ENCODE measurements around the gene BCAS1.

DNA sequence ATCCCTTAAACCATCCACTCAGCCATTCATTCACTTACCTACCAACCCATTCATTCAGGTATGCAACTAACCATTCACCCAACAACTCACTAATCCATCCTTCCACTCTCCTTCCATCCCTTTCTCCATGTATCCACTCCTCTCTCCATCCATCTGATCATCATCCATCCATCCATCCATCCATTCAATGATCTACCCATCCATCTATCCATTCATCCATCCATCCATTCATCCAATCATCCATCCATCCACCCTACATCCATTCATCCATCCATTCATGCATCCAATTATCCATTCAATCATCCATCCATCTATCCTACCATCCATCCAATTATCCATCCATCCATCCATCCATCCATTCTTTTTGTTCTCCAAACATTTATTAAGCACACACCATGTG is 13.8 kb upstream of the BCAS1 start:
- TF ChIP-seq, protein P1, sequence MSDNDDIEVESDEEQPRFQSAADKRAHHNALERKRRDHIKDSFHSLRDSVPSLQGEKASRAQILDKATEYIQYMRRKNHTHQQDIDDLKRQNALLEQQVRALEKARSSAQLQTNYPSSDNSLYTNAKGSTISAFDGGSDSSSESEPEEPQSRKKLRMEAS (IDR thresholded peaks at IDR 0.05; ENCODE audit: insufficient read depth, insufficient read length) = no peak
- TF ChIP-seq, protein P2, sequence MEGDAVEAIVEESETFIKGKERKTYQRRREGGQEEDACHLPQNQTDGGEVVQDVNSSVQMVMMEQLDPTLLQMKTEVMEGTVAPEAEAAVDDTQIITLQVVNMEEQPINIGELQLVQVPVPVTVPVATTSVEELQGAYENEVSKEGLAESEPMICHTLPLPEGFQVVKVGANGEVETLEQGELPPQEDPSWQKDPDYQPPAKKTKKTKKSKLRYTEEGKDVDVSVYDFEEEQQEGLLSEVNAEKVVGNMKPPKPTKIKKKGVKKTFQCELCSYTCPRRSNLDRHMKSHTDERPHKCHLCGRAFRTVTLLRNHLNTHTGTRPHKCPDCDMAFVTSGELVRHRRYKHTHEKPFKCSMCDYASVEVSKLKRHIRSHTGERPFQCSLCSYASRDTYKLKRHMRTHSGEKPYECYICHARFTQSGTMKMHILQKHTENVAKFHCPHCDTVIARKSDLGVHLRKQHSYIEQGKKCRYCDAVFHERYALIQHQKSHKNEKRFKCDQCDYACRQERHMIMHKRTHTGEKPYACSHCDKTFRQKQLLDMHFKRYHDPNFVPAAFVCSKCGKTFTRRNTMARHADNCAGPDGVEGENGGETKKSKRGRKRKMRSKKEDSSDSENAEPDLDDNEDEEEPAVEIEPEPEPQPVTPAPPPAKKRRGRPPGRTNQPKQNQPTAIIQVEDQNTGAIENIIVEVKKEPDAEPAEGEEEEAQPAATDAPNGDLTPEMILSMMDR (IDR thresholded peaks at IDR 0.05; ENCODE audit: extremely low read depth in 1 of 2, insufficient read depth in 1 of 2, low read depth in 1 of 2, low read length in 2 of 2) = no peak
- TF ChIP-seq JUN (IDR thresholded peaks at IDR 0.05; ENCODE audit: borderline replicate concordance, insufficient read depth, insufficient read length, low read depth) (no peak), EZH2 (IDR thresholded peaks at IDR 0.05; ENCODE audit: borderline replicate concordance, low read depth, low read length, severe bottlenecking) (no peak), GATA2 (IDR thresholded peaks at IDR 0.05; ENCODE audit: insufficient read depth, insufficient read length, low read depth, low read length) (no peak), POLR2A (IDR thresholded peaks at IDR 0.05; ENCODE audit: low read depth, low read length) (no peak)
